GM12864 (cell line): ENCODE data around the gene SIL1.

Experiments used
- DNase-seq: peaks from one replicate; pipeline ENCODE4 v3.0.0-alpha.2; 2011; ENCODE audit warnings: low read depth
- H3K4me3 ChIP-seq: 2 replicates; pipeline ENCODE4 v1.5.1; 2011; ENCODE audit warnings: mild to moderate bottlenecking, low read depth, low read length, control low read depth
- CTCF ChIP-seq: IDR thresholded peaks from 2 replicates; pipeline ENCODE4 v1.5.1; 2011; ENCODE audit warnings: low read depth, mild to moderate bottlenecking, moderate library complexity, low read length, control low read depth, inconsistent platforms; ENCODE audit errors: missing control alignments

The SIL1 gene

GRCh38 chr5:138930371-138931097, 267.6 kb downstream of the SIL1 start:
- no peak for TF ChIP-seq CTCF
- no peak for DNase-seq
- H3K4me3 ChIP-seq, result no peak overlapping the region

GRCh38 chr5:138929571-138929955, 268.6 kb downstream of the SIL1 start:
- TF ChIP-seq CTCF, result no peak
- no peak overlapping the region for H3K4me3 ChIP-seq
- DNase-seq, result no peak

- DNase-seq, result no peak
- no peak overlapping the region for H3K4me3 ChIP-seq
- no peak for TF ChIP-seq CTCF
These were observed 270.2 kb downstream of the SIL1 start for GRCh38 chr5:138927979-138928378.

GRCh38 chr5:138927544-138927943, 270.6 kb downstream of the SIL1 start:
- no peak overlapping the region for H3K4me3 ChIP-seq
- DNase-seq, result no peak
- TF ChIP-seq CTCF, result no peak

- H3K4me3 ChIP-seq, result no peak overlapping the region
- DNase-seq, result no peak
- TF ChIP-seq CTCF, result no peak
These were observed 271.3 kb downstream of the SIL1 start for GRCh38 chr5:138926688-138927448.

GRCh38 chr5:138926257-138926656, 271.9 kb downstream of the SIL1 start:
- no peak for TF ChIP-seq CTCF

More at GRCh38 chr5:138926257-138926656, 271.9 kb downstream of the SIL1 start:
- DNase-seq, result no peak
- H3K4me3 ChIP-seq, result no peak overlapping the region
